SU-DHL-6 (cell line): ENCODE results near the gene ZNF385A.

Source experiments
- H2AFZ ChIP-seq: fragments of 200-600 bp; sonication (generic); 2 replicates; pipeline ENCODE4 v1.6.1; 2014; ENCODE audit warnings: low read depth, mild to moderate bottlenecking, moderate library complexity, mixed read lengths, antibody characterized with exemption, low read length; ENCODE audit not compliant: severe bottlenecking
- H3F3A ChIP-seq: fragments of 200-600 bp; shearing (Covaris generic); 2 replicates; pipeline ENCODE4 v1.6.0; 2016; ENCODE audit warnings: antibody characterized with exemption, mild to moderate bottlenecking; ENCODE audit not compliant: insufficient read depth
- H3K27ac ChIP-seq: fragments of 200-600 bp; sonication (generic); 2 replicates; pipeline ENCODE4 v1.5.1; 2016; ENCODE audit warnings: low read depth, mild to moderate bottlenecking, low read length, moderate library complexity, mixed read lengths
- H3K27me3 ChIP-seq: fragments of 200-600 bp; sonication (generic), shearing (Covaris generic); 2 replicates; pipeline ENCODE4 v1.6.0; 2014; ENCODE audit warnings: mild to moderate bottlenecking, low read length
- H3K36me3 ChIP-seq: fragments of 200-600 bp; sonication (generic); 2 replicates; pipeline ENCODE4 v1.6.1; 2014; ENCODE audit warnings: mild to moderate bottlenecking, low read length, mixed read lengths
- H3K4me2 ChIP-seq: fragments of 300-600, 200-600 bp; shearing (Covaris generic), sonication (generic); 2 replicates; pipeline ENCODE4 v1.6.0; 2014; ENCODE audit warnings: low read length, low read depth, mild to moderate bottlenecking; ENCODE audit not compliant: poor library complexity, severe bottlenecking
- H3K4me3 ChIP-seq: fragments of 200-600 bp; sonication (generic); 2 replicates; pipeline ENCODE4 v1.5.1; 2014; ENCODE audit warnings: antibody characterized with exemption, low read length, mild to moderate bottlenecking, mixed read lengths; ENCODE audit not compliant: insufficient read depth, poor library complexity, severe bottlenecking
- H3K79me2 ChIP-seq: fragments of 200-600 bp; sonication (generic); 2 replicates; pipeline ENCODE4 v1.6.1; 2014; ENCODE audit warnings: mild to moderate bottlenecking, low read length, moderate library complexity; ENCODE audit not compliant: insufficient read depth
- H3K9ac ChIP-seq: fragments of 200-600 bp; sonication (generic); 2 replicates; pipeline ENCODE4 v1.7.0; 2014; ENCODE audit warnings: mild to moderate bottlenecking, low read length
- H3K9me2 ChIP-seq: fragments of 200-600 bp; sonication (generic); replicated peaks from 2 replicates; pipeline ENCODE4 v1.6.1; 2014; ENCODE audit warnings: low read length; ENCODE audit not compliant: insufficient read depth
- H3K9me3 ChIP-seq: fragments of 200-600 bp; sonication (generic); 2 replicates; pipeline ENCODE4 v1.6.1; 2014; ENCODE audit warnings: low read length, mixed read lengths; ENCODE audit not compliant: insufficient read depth
- H4K20me1 ChIP-seq: fragments of 200-600 bp; sonication (generic); 2 replicates; pipeline ENCODE4 v1.6.1; 2014; ENCODE audit warnings: low read depth, mild to moderate bottlenecking, antibody characterized with exemption, low read length, moderate library complexity, mixed read lengths
- EZH2phosphoT487 ChIP-seq: fragments of 200-600 bp; sonication (generic), shearing (Covaris generic); conservative IDR thresholded peaks from 2 replicates; pipeline ENCODE4 v1.6.1; 2018; ENCODE audit warnings: mild to moderate bottlenecking, antibody characterized with exemption, low read length, moderate library complexity, mixed read lengths
- TF ChIP-seq, protein P1 (sequence below): fragments of 200-600 bp; sonication (generic); IDR thresholded peaks from one replicate; pipeline ENCODE4 v1.5.1; 2017; ENCODE audit warnings: antibody characterized with exemption, mild to moderate bottlenecking, low read length, moderate library complexity; ENCODE audit not compliant: insufficient read depth, poor library complexity, severe bottlenecking

Gene ZNF385A

DNA sequence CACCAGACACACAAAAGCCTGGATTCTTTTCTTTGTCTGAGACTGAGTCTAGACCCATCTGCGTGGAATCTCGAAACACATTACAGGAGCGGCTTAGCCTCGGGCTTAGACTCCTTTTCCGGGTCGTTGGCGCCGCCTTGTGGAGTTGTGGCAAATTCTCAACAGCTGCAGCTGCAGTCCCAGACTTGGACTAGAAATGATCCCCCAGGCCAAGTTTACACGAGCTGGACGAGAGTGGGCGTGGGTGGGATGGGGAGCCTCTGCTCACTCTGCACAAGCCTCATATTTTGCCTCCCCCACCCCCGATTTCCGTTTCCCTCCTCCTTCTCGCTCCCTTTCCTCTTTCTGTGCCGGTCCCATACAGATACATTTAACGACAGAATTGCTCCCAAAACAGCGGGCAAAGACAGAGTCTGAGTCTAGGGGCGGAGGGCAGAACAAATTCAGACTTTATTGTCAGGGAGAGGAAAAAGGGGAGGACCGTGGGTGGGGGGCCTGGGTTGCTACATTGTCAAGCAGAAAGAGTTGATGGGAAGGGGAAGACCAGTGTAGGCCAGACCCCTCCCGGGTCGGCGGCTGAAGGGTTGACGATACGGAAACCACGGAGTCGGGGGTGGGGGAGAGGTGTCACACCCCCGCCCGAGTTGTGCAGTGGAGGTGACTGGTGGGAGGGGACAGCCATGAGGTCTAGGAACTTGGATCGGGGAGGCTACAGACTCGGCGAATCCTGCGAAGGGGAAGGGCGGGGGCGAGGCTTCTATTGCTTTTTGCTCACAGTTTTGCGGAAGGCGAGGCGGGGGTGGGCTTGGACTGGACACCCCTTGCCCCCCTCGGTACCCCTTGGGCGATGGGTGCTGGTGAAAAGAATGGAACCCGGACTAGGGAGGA, 15.6 kb downstream of the ZNF385A start:
- no peaks in the 10 kb centered on the region for H3K9me2 ChIP-seq
- TF ChIP-seq, protein P1, sequence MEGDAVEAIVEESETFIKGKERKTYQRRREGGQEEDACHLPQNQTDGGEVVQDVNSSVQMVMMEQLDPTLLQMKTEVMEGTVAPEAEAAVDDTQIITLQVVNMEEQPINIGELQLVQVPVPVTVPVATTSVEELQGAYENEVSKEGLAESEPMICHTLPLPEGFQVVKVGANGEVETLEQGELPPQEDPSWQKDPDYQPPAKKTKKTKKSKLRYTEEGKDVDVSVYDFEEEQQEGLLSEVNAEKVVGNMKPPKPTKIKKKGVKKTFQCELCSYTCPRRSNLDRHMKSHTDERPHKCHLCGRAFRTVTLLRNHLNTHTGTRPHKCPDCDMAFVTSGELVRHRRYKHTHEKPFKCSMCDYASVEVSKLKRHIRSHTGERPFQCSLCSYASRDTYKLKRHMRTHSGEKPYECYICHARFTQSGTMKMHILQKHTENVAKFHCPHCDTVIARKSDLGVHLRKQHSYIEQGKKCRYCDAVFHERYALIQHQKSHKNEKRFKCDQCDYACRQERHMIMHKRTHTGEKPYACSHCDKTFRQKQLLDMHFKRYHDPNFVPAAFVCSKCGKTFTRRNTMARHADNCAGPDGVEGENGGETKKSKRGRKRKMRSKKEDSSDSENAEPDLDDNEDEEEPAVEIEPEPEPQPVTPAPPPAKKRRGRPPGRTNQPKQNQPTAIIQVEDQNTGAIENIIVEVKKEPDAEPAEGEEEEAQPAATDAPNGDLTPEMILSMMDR: peak; percentile 83
- TF ChIP-seq EZH2phosphoT487: no peak
- peak overlapping the region; percentile 15 for H3K27ac ChIP-seq
- H4K20me1 ChIP-seq: no peaks in the 10 kb centered on the region
- peak overlapping the region; percentile 20 for H3K4me3 ChIP-seq
- H3K79me2 ChIP-seq: no peaks in the 10 kb centered on the region
- H2AFZ ChIP-seq: peak overlapping the region; percentile 99
- H3F3A ChIP-seq: no peaks in the 10 kb centered on the region
- peak overlapping the region; percentile 45 for H3K9ac ChIP-seq
- peak overlapping the region; percentile 58 for H3K4me2 ChIP-seq
- no peaks in the 10 kb centered on the region for H3K27me3 ChIP-seq
- no peaks in the 10 kb centered on the region for H3K36me3 ChIP-seq
- no peaks in the 10 kb centered on the region for H3K9me3 ChIP-seq

DNA sequence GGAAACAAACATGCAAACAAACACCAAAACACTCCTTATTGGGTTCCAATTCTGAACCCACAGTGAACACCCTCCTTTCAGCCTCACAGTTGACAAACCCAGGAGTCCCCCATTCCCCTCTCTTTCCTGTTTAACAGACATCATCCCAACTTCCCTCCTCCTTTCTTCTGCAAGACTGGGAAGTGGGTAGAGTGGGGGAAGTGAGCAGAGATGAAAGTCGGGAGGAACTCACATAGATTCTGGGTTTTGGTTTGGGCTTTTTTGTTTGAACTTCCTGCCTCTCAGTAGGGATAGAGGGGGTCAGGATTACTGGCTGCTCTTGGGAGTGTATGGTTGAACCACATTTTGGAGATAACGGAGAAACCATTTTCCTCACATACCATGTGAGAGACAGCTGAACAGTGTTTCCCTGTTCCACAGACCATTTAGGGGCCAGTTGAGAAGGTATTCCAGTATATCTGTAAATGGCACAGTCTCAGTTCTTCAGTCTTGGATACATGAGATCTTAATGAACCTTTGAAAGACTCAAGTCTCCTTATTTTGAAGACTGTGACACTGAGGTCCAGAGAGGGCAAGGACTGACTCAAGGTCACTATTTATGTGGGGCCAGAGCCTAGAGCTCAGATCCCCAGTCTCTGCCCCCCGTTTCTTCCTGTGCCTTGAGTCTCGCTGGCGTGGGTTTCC, 16.4 kb downstream of the ZNF385A start:
- no peaks in the 10 kb centered on the region for H3K79me2 ChIP-seq
- TF ChIP-seq EZH2phosphoT487: no peak
- TF ChIP-seq, protein P1: no peak
- no peaks in the 10 kb centered on the region for H3F3A ChIP-seq
- no peaks in the 10 kb centered on the region for H3K27me3 ChIP-seq
- H4K20me1 ChIP-seq: no peaks in the 10 kb centered on the region
- peak overlapping the region; percentile 58 for H3K4me2 ChIP-seq
- H3K27ac ChIP-seq: no peak overlapping the region
- no peaks in the 10 kb centered on the region for H3K36me3 ChIP-seq
- peak overlapping the region; percentile 45 for H3K9ac ChIP-seq
- no peaks in the 10 kb centered on the region for H3K9me2 ChIP-seq
- no peak overlapping the region for H3K4me3 ChIP-seq
- H2AFZ ChIP-seq: peak overlapping the region; percentile 99
- no peaks in the 10 kb centered on the region for H3K9me3 ChIP-seq

DNA sequence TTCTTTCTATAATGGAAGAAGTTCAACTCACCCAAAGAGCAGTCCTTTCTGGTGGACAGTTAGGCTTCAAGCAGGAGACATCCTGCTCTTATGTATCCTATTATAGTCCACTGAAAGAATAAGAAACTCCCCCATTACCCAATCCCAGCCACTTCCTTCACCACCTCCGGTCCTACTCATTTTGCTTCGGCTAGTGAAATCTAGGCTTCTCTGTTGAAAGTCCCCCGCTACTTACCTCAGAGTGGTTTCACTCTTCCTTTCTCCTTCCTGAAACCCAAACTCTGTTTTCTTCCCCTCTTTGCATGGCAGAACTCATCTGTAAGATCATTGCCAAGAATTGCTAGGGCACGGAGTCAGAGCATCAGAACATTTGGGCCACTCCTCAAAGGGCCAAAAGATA, 20.1 kb downstream of the ZNF385A start, which contains the start of gene GPR84:
Gene GPR84 (minus strand): TSS at position 74 of the 400 bp plus-strand sequence. CDS start 635 bp downstream, outside the sequence.
- Histone ChIP-seq H3K4me3 (no peak within 1 kb of the TSS), H2AFZ (no peak within 1 kb of the TSS), H3K27ac (no peak within 1 kb of the TSS), H3K9me3 (no peaks in the 10 kb centered on the region), H3F3A (peaks cover 12% of the 10 kb centered on the region), H3K9ac (no peak within 1 kb of the TSS), H3K9me2 (no peaks in the 10 kb centered on the region), H3K79me2 (no peaks in the 10 kb centered on the region), H3K27me3 (no peaks in the 10 kb centered on the region), H3K4me2 (no peak within 1 kb of the TSS), H3K36me3 (no peaks in the 10 kb centered on the region), H4K20me1 (no peaks in the 10 kb centered on the region)
- TF ChIP-seq EZH2phosphoT487: no peak
- TF ChIP-seq, protein P1: no peak
